ENCODE measurements around the gene RRAS2. TPM values are rescaled to one million over a fixed set of nuclear protein-coding genes. Genes with fewer than 3 reads are reported as not detected.
"Not testable (repeated sequence)": the region's sequence is repeated elsewhere in the genome, so short reads cannot be mapped to it uniquely, and the experiment has no call there.

Gene RRAS2
- total RNA-seq, 2 donors from 2014 or later = 35.7 to 42.7 TPM

DNA sequence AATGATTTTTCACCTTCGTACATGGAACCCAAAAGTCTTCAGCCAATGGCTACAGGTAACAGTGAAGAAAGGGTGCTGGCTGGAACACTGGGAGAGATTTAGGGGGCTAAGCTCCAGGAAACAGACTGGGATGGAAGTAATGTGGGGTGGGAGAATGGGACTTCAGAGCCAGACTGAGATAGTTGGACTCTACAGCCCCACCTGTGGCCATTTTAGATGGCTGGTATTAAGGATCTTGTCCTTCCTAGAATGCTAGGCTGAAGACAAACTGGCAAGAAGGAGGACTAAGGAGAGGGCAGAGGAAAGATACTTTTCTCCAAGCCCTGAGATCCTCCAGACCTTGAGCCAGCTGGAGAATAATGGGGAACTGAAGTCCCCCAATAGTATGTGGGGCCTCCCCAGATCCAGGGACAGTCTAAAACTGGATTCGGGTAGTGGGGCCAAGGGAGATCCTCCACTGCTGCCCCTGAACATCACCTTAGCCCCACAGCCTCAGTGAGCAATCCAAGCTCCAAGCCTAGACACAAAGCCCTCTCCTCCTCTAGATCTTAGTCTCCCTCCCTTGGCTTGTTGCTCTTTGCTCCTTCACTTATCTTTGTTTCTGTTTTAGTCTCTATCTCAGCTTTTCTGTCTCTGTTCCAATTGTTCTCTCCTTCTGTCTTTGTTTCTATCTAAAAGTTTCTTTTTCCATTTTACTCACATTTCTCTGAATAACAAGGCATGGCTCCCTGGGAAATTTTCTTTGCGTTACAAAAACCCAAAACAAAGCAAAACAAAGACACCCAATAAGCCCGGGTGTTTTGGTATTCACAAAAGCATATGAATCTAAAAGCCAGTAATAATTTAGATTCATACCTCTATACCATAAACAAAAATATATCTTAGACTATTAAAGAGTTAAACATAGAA lies 16.2 kb upstream of the RRAS2 start:
- ATAC-seq = no peak
- DNase-seq = no peak
- intact Hi-C loops (cut with DNase I, micrococcal nuclease) = no loop called here

DNA sequence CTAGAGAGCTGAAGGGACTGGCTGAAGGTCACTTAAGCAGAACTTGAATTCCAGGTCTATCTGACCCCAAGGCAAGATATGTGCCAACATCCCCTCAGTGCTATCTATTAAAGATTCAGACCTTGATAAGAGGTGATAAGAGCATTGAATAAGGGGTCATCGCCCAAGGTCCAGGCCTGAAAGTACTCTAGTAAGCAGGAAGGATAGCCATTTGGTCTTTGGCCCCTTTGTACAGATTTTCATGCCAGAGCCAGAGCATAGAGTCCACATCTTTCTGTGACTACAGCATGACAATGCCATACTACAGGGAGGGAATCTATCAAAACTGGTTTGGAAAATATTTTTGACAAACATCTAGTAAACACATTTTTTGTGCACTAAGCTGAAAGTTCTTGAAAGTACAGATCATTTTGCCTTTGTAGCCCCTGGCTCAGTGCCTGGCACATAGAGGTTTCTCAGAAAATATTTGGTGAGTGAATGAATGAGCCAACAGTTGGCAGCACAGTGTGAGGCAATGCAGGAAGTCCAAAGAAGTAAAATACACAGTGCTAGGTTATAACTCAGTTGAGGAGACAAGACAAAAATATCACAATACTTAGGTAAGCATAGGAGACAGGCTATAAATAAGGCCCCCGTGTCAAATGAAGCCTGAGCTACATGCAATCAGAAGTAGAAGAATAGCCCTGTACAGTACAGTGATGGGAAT lies 15.1 kb upstream of the RRAS2 start:
- no peak for DNase-seq
- intact Hi-C loops (cut with DNase I, micrococcal nuclease) = no loop called here

DNA sequence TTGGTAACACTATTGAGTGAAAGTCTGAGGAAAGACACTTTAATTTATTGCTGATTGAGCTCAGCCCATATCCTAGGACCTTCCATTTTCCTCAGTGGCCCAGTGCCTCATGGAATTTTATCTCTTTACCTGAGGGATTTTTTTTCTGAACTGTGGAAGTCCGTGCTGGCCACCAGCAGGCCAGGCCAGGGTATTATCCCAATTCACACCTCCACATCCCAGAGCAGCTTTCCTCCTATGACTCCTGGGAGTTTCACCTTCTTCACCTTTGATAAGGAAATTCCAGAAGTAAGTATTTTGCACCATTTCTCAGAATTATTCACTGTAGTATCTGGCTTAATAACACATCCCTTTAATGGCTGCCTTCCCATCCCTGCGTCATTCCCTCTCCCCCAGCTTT lies 13.0 kb upstream of the RRAS2 start:
- no peak for ATAC-seq
- intact Hi-C loops (cut with DNase I, micrococcal nuclease) = no loop called here
- no peak for DNase-seq

More for the DNA sequence above, 15.1 kb upstream of the RRAS2 start:
- peak; percentile 59 for ATAC-seq

- intact Hi-C loops (cut with DNase I, micrococcal nuclease) = no loop called here
- ATAC-seq = no peak
- DNase-seq = no peak
Measured at GRCh38 chr11:14371249-14371648, 12.3 kb upstream of the RRAS2 start.

- no peak for DNase-seq
- ATAC-seq = no peak
- intact Hi-C loops (cut with DNase I, micrococcal nuclease) = no loop called here
Measured at GRCh38 chr11:14370496-14370895, 11.5 kb upstream of the RRAS2 start.

DNA sequence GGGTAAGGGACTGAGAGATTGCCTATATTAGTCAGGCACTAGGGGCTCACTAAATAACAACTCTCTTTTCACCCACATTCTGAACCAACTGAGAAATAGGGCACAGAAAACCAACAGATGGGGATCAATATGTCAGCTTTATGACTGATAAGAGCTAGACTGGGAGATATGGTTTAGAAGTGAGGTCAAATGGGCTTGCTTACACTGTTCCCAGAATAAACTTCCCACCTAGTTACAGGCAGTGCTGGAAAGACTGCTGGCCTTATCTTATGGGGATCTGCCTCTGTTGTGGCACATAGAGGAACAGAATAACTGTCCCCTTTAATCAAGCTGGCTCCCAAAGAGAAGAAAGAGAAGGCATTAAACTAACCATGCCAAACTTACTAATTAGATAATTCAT lies 10.6 kb upstream of the RRAS2 start:
- intact Hi-C loops (cut with DNase I, micrococcal nuclease) = no loop called here
- ATAC-seq (no peak), DNase-seq (no peak)

- intact Hi-C loops (cut with DNase I, micrococcal nuclease) = no loop called here
- ATAC-seq (no peak), DNase-seq (no peak)
Measured at GRCh38 chr11:14366936-14367335, 8.0 kb upstream of the RRAS2 start.

DNA sequence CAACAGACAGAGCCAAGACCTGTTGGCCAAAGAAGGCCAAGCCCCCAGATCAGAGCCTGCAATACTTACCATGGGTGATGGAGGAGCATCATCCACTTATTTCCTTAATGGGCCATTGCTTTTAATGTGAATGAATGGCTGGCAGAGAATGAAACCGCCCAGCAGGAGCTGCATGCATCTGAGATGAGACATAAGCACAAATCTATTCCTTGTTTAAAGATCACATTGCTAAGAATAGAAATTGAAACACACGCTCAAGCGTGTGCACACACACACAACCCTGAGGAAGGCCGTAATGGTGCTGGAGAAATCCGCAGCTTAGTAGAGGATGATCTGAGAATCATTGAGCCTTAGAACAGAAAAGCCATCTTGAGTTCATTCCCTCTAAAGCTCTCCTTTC lies 5.3 kb upstream of the RRAS2 start:
- intact Hi-C loops (cut with DNase I, micrococcal nuclease) = no loop called here
- ATAC-seq (no peak), DNase-seq (no peak)

GRCh38 chr11:14362611-14363010 lies 3.6 kb upstream of the RRAS2 start:
- no peak for ATAC-seq
- intact Hi-C loops (cut with DNase I, micrococcal nuclease) = no loop called here
- no peak for DNase-seq

- DNase-seq (no peak), ATAC-seq (no peak)
- intact Hi-C loops (cut with DNase I, micrococcal nuclease) = no loop called here
Measured at GRCh38 chr11:14361951-14362350, 3.0 kb upstream of the RRAS2 start.

DNA sequence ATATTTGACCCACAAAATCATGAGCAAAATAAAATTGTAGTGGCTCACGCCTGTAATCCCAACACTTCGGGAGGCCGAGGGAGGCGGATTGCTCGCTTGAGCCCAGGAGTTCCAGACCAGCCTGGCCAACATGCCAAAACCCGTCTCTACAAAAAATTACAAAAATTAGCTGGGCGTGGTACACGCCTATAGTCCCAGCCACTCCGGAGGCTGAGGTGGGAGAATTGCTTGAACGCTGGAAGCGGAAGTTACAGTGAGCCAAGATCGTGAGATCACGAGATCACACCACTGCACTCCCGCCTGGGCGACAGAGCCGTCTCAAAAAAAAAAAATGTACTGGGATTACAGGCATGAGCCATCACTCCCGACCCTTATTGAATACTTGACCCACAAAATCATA lies 2.0 kb upstream of the RRAS2 start:
- ATAC-seq = no peak

GRCh38 chr11:14359501-14360031 lies 583 bp upstream of the RRAS2 start:
- DNase-seq = no peak
- intact Hi-C loops (cut with DNase I, micrococcal nuclease) = no loop called here
- ATAC-seq = no peak

More for the DNA sequence above, 2.0 kb upstream of the RRAS2 start:
- intact Hi-C loops (cut with DNase I, micrococcal nuclease) = no loop called here
- no peak for DNase-seq

- peak; percentile 68 to 72 for DNase-seq
- intact Hi-C loops (cut with DNase I, micrococcal nuclease) = no loop called here
Measured at GRCh38 chr11:14357881-14358728, 878 bp downstream of the RRAS2 start.

GRCh38 chr11:14356342-14356741 lies 2.6 kb downstream of the RRAS2 start:
- intact Hi-C loops (cut with DNase I, micrococcal nuclease) = no loop called here
- no peak for ATAC-seq
- DNase-seq = no peak

More at GRCh38 chr11:14357881-14358728, 878 bp downstream of the RRAS2 start:
- ATAC-seq = peak; percentile 85

- ATAC-seq, DNase-seq: not testable (repeated sequence)
Measured at GRCh38 chr11:14354604-14355003, 4.4 kb downstream of the RRAS2 start.

GRCh38 chr11:14350716-14351238 lies 8.2 kb downstream of the RRAS2 start:
- ATAC-seq = no peak
- intact Hi-C loops (cut with DNase I, micrococcal nuclease) = no loop called here
- DNase-seq = no peak

More at GRCh38 chr11:14354604-14355003, 4.4 kb downstream of the RRAS2 start:
- intact Hi-C loops (cut with DNase I, micrococcal nuclease) = not testable (repeated sequence)

DNA sequence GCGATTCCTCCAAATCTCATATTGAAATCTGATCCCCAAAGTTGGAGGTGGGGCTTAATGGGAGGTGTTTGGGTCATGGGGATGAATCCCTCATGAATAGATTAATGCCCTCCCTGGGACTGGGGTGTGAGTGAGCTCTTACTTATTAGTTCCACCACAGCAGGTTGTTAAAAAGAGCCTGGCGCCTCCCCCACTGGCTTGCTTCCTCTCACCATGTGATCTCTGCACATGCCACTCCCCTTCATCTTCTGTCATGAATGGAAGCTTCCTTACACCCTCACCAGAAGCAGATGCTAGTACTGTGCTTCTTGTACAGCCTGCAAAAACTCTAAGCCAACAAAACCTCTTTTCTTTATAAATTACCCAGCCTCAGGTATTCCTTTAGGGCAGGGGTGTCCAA lies 8.8 kb downstream of the RRAS2 start:
- intact Hi-C loops (cut with DNase I, micrococcal nuclease) = no loop called here
- ATAC-seq (no peak), DNase-seq (no peak)

GRCh38 chr11:14347991-14348390 lies 11.0 kb downstream of the RRAS2 start:
- DNase-seq (no peak), ATAC-seq (no peak)
- intact Hi-C loops (cut with DNase I, micrococcal nuclease) = no loop called here

DNA sequence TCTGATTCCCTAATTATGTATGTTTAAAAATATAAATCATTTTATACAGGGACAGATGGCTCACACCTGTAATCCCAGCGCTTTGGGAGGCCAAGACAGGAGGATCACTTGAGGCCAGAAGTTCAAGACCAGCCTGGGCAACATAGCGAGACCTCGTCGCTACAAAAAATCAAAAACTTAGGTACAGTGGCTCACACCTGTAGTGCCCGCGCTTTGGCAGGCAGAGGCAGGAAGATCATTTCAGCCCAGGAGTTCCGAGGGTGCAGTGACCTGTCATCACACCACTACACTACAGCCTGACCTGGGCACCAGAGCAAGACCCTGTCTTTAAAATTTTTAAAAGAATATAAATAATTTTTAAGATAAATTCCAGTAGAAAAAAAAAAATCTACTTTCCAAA lies 11.5 kb downstream of the RRAS2 start:
- intact Hi-C loops (cut with DNase I, micrococcal nuclease) = no loop called here
- DNase-seq = no peak
- ATAC-seq = no peak
